Large intestine (tissue), 3 donors: ENCODE results near the gene PIK3R6. TPM values are rescaled to one million over a fixed set of nuclear protein-coding genes. Genes with fewer than 3 reads are reported as not detected.
A peak's percentile ranks its signal among the peaks of the same experiment; 100 is the strongest.

Source experiments
- DNase-seq, 2 donors: peaks; one replicate each; pipeline versions ENCODE4 v3.0.0 to v3.0.0-alpha.2; 2013
- H3K27ac ChIP-seq: one replicate; pipeline ENCODE4 v1.5.1; 2013; ENCODE audit warnings: low read length
- H3K27me3 ChIP-seq: 2 replicates; pipeline ENCODE4 v1.6.1; 2013; ENCODE audit warnings: low read length; ENCODE audit not compliant: control insufficient read depth, insufficient read depth
- H3K36me3 ChIP-seq: 2 replicates; pipeline ENCODE4 v1.6.1; 2013; ENCODE audit warnings: low read length; ENCODE audit not compliant: control insufficient read depth, insufficient read depth
- H3K4me1 ChIP-seq: one replicate; pipeline ENCODE4 v1.6.1; 2013; ENCODE audit warnings: low read length; ENCODE audit not compliant: control insufficient read depth, insufficient read depth
- H3K4me3 ChIP-seq: one replicate; pipeline ENCODE4 v1.5.1; 2013; ENCODE audit warnings: low read length
- H3K9me3 ChIP-seq: one replicate; pipeline ENCODE4 v1.6.1; 2013; ENCODE audit warnings: mild to moderate bottlenecking, low read depth, low read length, moderate library complexity; ENCODE audit not compliant: control insufficient read depth
- WGBS: methylation state at CpG from one replicate; pipeline ENCODE4 v1.1.5; 2013; ENCODE audit warnings: low lambda C conversion rate; ENCODE audit not compliant: insufficient coverage; 5-methylcytosine and 5-hydroxymethylcytosine counted together
- polyA plus RNA-seq: library from polyadenylated mRNA; unstranded; fragments of 120-200 nt; gene quantifications from one replicate; pipeline ENCODE4 v1.2.1, GENCODE V29; 2013

Gene PIK3R6
- polyA plus RNA-seq, 1 donor, result 2.4 TPM

DNA sequence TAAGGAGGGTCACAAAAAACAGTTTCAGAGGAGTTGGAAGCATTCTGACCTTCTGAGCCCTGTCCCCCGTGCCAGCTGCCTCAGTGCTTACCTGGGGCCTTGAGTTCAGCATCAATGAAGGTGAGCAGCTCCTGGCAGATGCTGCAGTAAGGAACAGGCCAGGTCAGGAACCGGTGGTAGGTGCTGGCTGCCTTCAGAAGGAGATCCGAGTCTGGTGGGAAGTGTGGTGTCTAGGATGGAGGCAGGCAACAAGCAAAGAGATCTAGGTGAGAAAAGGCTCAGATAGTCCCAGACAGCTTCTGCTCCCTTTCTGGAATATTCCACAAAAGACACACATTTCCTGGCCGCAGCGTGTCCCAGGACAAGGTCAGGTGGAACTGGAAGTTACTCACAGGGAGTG lies 37.2 kb upstream of the PIK3R6 start:
- no peak for DNase-seq
- WGBS, result no CpG with 5 or more reads among the region's 5 CpGs
- no peaks in the 10 kb centered on the region for H3K36me3 ChIP-seq
- H3K4me1 ChIP-seq, result no peaks in the 10 kb centered on the region
- no peak overlapping the region for H3K4me3 ChIP-seq
- H3K27me3 ChIP-seq, result peaks cover 16% of the 10 kb centered on the region
- no peak overlapping the region for H3K27ac ChIP-seq
- H3K9me3 ChIP-seq, result no peaks in the 10 kb centered on the region

DNA sequence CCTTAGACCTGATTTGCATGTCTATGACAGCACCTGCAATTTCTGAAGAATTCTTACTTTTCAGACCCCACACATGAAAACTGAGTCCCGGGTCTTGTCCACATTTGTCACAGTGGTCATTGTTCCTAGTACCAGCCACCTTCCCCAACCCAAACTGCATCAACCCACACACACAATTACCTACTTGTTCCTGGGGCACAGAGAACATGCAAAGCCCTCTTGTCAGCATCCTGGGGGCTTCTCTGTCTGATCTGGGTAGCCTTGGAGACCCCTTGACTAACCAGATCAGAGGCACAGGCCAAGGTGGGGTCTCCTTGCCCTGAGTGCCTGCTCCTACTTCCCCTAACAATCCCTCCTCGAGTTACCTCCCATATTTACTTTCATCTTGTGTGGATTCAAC lies 36.7 kb upstream of the PIK3R6 start:
- H3K27me3 ChIP-seq, result peaks cover 18% of the 10 kb centered on the region
- no peaks in the 10 kb centered on the region for H3K9me3 ChIP-seq
- no CpG with 5 or more reads among the region's 2 CpGs for WGBS
- H3K4me1 ChIP-seq, result no peaks in the 10 kb centered on the region
- no peak overlapping the region for H3K27ac ChIP-seq
- no peak for DNase-seq
- no peaks in the 10 kb centered on the region for H3K36me3 ChIP-seq
- no peak overlapping the region for H3K4me3 ChIP-seq

DNA sequence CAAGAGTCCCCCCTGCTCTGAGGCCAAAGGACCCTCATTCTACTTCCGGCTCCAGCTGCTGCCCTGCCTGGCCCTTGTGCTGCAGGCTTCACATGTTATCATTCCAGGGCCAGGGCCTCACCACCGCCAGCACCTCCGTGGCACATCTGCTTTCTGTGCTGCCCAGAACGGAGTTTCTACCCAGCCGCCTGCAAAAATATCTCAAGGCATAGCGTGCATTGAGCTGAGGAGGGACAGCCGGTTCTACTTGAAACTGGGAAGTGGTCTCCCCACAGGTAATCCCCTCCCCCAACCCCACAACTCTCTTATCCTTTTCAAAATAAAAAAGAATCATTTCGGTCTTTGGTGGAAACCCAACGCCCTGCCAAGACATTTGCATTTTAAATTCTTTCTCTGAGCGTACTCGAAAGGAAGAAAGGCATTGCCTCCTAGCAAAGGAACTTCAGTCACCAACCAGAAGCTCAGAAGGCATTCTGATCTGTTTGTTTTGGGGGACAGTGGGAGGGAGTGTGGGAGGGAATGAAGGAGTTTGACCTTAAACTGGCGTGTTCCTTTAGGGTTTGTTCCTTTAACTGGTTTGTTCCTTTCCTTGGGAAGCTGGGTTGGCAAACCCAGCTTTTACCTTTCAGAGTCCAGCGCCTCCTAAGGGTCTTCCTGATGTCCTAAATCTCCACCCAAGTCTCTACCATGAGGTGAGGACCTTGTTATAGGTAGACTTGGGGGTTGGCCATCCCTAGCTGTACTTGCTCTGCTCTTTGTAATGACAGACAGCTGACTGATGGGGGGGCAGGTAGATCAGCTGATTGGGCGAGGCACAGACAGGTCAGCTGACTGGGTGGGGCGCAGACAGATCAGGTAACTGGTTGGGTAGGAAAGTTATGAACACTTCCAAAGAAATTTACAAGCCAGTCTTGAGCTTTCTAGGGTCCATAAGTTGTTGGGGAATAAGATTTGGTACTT lies 33.4 kb upstream of the PIK3R6 start:
- H3K27ac ChIP-seq, result no peak overlapping the region
- 47% methylated on average over 3 of the region's 15 CpGs for WGBS
- DNase-seq, result peak in 1 of 2 donors; percentile 43
- peaks cover 38% of the 10 kb centered on the region for H3K27me3 ChIP-seq
- H3K36me3 ChIP-seq, result no peaks in the 10 kb centered on the region
- no peaks in the 10 kb centered on the region for H3K4me1 ChIP-seq
- no peaks in the 10 kb centered on the region for H3K9me3 ChIP-seq
- no peak overlapping the region for H3K4me3 ChIP-seq

DNA sequence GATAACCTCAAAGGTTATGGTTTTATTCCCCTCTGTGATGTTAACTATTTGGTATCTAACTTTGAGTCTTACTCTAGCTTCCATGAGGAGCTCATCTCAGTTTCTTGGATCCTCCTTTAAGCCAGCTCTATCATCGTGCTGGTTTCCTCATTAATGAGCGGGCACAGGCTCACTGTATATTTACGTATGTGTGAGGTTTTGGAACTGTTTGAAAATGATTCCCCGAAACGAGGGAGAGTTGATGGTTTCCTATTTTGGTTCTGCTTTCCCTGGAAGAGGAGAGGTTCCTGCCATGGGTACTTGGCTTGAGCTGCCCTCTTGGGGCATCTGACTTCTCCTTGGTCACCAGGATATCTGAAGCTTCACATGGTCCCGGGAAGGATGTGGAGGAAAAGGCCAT lies 32.7 kb upstream of the PIK3R6 start:
- no peaks in the 10 kb centered on the region for H3K36me3 ChIP-seq
- WGBS, result no CpG with 5 or more reads among the region's 6 CpGs
- H3K4me3 ChIP-seq, result no peak overlapping the region
- no peaks in the 10 kb centered on the region for H3K9me3 ChIP-seq
- H3K27me3 ChIP-seq, result peaks cover 39% of the 10 kb centered on the region
- no peak overlapping the region for H3K27ac ChIP-seq
- H3K4me1 ChIP-seq, result no peaks in the 10 kb centered on the region
- no peak for DNase-seq

DNA sequence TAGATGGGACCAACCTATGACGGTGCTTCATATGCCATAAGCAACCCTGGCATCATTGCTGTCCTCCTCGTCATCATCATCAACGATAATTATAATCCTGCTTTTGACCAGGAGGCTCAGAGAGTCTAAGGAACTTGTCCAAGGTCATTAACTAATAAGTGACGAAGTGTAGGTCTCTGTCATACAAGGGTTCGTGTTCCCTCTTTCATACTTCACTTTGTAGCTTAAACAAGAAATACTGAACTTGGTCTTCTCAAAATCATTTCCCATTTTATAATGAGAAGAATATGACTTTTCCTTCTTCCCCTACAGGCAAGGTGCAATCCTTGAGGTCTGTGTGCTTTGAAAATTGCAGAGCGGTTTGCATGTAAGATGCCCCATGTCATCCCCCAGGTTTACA lies 31.2 kb upstream of the PIK3R6 start:
- Histone ChIP-seq H3K27ac (no peak overlapping the region), H3K36me3 (no peaks in the 10 kb centered on the region), H3K27me3 (peaks cover 41% of the 10 kb centered on the region), H3K4me3 (no peak overlapping the region), H3K9me3 (no peaks in the 10 kb centered on the region), H3K4me1 (no peaks in the 10 kb centered on the region)
- DNase-seq, result no peak
- WGBS, result 85% methylated on average over 2 of the region's 6 CpGs

DNA sequence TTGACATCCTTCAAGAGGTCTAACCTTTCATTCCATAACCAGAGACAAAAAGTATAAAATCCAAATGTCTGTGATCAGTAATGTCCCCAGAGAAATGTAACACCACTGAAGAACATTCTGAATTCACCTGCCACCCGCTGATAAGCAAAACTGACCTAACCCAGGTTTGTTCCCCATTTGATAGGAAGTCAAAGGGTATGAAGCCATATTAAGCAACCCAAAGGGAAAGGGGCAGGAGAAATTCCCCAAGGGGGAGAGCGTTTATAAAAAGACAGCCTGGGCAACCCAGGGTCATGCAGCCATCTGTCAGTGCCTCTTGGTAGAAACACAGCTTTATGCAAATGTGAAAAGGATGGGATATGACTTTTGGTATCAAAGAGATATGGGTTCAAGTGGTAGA lies 30.7 kb upstream of the PIK3R6 start:
- no peaks in the 10 kb centered on the region for H3K4me1 ChIP-seq
- H3K27me3 ChIP-seq, result peaks cover 41% of the 10 kb centered on the region
- H3K9me3 ChIP-seq, result no peaks in the 10 kb centered on the region
- WGBS, result 70% methylated on average over 2 of the region's 2 CpGs
- DNase-seq, result no peak
- no peak overlapping the region for H3K27ac ChIP-seq
- no peaks in the 10 kb centered on the region for H3K36me3 ChIP-seq
- H3K4me3 ChIP-seq, result no peak overlapping the region

DNA sequence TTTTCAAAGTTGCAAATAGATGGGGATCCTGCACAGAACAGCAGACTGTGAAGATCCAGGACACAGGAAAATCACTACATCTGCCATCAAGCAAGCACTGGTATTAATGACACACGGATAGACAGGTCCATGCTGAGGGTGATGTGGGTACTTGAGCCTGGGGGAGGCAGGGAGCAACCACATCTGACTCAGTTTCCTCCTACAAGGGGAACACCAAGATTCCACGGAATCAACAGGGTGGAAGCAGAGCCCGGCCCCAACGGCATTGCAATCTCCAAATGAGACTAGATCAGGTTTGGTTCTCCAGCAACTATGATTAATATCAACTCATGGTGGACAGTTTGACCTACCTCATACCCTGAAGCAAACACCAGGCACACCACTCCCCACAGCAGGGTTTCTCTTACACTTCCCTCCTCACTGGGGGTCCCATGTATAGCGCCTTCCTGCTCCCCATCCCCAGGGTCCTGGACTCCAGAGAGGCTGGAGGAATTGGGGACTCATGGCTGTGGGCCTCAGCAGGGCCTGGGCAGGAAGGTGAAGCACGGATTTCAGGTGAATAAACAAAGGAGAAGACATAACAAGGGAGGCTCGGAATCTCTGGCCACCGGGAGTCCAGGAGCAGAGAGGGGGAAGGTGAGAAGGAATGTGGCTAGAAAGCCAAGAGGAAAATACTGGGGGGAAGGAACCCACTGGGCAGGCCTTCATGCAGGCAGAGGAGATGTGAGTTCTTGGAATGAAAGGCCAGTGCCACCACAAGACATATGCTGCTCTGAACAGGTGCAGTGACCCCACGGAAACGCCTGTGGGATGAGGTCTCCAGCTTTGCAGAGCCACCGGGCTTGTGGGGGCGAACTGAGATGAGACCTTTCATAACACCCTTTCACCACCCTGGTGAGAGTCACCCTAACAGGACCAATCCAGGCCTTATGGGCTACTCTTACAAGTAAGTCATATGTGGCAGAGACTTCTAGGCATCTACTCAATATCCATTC lies 29.5 kb upstream of the PIK3R6 start:
- H3K4me1 ChIP-seq, result no peaks in the 10 kb centered on the region
- 20% methylated on average over 1 of the region's 12 CpGs for WGBS
- no peak overlapping the region for H3K4me3 ChIP-seq
- no peak overlapping the region for H3K27ac ChIP-seq
- H3K36me3 ChIP-seq, result no peaks in the 10 kb centered on the region
- DNase-seq, result no peak
- H3K9me3 ChIP-seq, result no peaks in the 10 kb centered on the region
- H3K27me3 ChIP-seq, result peaks cover 41% of the 10 kb centered on the region

DNA sequence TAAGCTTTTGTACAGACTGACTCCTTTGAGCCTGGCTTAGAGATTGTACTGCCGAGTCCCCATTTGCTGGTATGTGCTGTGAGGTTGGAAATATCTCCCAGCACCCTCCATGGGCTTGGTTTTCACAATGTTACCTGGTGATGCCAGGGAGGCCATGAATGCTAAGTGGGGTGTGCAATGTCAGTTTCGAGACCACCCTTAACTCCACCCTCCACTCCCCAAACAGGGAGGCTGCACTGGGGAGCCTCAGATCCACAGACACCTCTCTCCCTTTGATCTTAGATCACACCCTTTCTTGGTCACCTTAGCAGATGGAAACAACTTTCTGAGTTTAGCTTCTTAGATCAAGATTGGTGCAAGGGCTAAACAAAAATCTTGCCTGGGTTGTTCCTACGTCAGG lies 28.6 kb upstream of the PIK3R6 start:
- H3K4me1 ChIP-seq, result no peaks in the 10 kb centered on the region
- no peaks in the 10 kb centered on the region for H3K9me3 ChIP-seq
- H3K27me3 ChIP-seq, result peaks cover 38% of the 10 kb centered on the region
- no peak overlapping the region for H3K4me3 ChIP-seq
- H3K27ac ChIP-seq, result no peak overlapping the region
- no peaks in the 10 kb centered on the region for H3K36me3 ChIP-seq
- WGBS, result 80% methylated on average over 1 of the region's 3 CpGs
- no peak for DNase-seq

DNA sequence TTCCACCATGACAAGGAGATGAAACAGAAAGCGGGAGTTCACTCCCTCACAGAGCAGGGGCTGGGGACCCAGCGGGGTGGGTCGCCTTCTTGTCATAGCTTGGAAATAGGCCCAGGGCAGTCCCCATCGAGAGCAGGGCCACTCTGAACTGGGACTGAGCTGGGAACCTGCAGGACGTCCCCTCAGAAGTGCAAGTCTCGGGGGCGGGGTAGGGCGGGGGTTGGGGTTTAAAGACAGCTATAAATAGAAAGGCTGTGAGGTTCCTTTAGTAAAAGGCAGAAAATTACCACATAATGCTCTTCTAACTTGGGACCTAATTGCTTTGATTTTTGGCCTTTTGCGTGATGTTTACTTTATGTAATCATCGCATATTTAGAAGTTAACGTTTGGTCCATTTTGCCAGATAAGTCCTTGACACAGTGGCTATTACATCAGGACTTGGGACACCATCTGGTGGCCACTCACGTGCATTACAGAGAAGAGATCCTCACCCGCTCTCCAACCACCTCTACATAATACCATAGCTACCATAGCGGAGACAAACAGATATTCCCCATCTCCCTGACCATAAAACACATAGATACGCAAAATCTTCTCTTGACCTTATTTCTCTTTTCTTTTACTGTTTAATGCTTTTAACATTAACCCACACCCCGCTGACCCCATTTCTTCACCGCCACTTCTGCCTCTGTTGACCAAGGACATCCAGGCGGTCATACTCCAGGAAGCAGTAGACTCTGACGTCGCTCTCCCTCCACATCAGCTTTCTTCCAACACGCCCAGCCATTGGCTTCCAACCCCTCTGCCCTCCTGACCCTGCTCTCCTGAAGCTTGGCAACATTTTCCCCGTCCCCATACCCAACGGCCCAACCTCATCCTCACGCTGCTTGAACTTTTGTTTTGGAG lies 27.5 kb upstream of the PIK3R6 start:
- no peak overlapping the region for H3K4me3 ChIP-seq

More for the DNA sequence above, 27.5 kb upstream of the PIK3R6 start:
- Histone ChIP-seq H3K27me3 (peaks cover 34% of the 10 kb centered on the region), H3K9me3 (no peaks in the 10 kb centered on the region), H3K27ac (no peak overlapping the region), H3K4me1 (no peaks in the 10 kb centered on the region), H3K36me3 (no peaks in the 10 kb centered on the region)
- WGBS, result 27% methylated on average over 5 of the region's 24 CpGs
- DNase-seq, result peak; percentile 52 to 57
